H1 (cell line): ENCODE results near the gene ZDHHC11B. TPM values are rescaled to one million over a fixed set of nuclear protein-coding genes. Genes with fewer than 3 reads are reported as not detected.
A peak's percentile ranks its signal among the peaks of the same experiment; 100 is the strongest.
"Not testable (repeated sequence)": the region's sequence is repeated elsewhere in the genome, so short reads cannot be mapped to it uniquely, and the experiment has no call there.

Experiments
- CTCF ChIA-PET: fragments of 300-600 bp; sonication (Branson Sonifier 250); formaldehyde crosslinking; loops from one replicate; lab custom pipeline; 2021; ENCODE audit not compliant: partially characterized antibody; lab: Charles Lee
- POLR2A ChIA-PET: fragments of 300-600 bp; sonication (Branson Sonifier 250); formaldehyde crosslinking; loops from one replicate; lab custom pipeline; 2021; ENCODE audit warnings: inconsistent platforms; ENCODE audit not compliant: partially characterized antibody; lab: Charles Lee
- DNase-seq, 2 experiments: peaks; one replicate each; pipeline versions ENCODE4 v3.0.0 to v3.0.0-alpha.2; 2010 to 2022; ENCODE audit warnings: low spot score in 2 of 2, low read depth in 1 of 2, mixed read lengths in 1 of 2
- FAIRE-seq: peaks from 2 replicates; lab custom pipeline; 2011; peaks lifted over from hg19 to GRCh38; lab: Jason Lieb, UNC
- H2AFZ ChIP-seq: 2 replicates; pipeline ENCODE4 v1.8.1; 2012; ENCODE audit warnings: low read length, inconsistent platforms
- H2AK5ac ChIP-seq: 2 replicates; pipeline ENCODE4 v1.6.1; 2013; ENCODE audit warnings: low read depth, low read length
- H2BK120ac ChIP-seq: replicated peaks from 2 replicates; pipeline ENCODE3; 2013; ENCODE audit warnings: low read depth, low read length, inconsistent platforms
- H2BK12ac ChIP-seq: 2 replicates; pipeline ENCODE4 v1.6.1; 2013; ENCODE audit warnings: low read depth, low read length
- H2BK15ac ChIP-seq: 2 replicates; pipeline ENCODE4 v1.6.1; 2013; ENCODE audit warnings: low read length
- H2BK20ac ChIP-seq: 2 replicates; pipeline ENCODE4 v1.6.1; 2013; ENCODE audit warnings: low read length
- H2BK5ac ChIP-seq: 2 replicates; pipeline ENCODE4 v1.6.1; 2013; ENCODE audit warnings: low read depth, low read length
- H3K14ac ChIP-seq: 2 replicates; pipeline ENCODE4 v1.6.1; 2013; ENCODE audit warnings: inconsistent platforms; ENCODE audit not compliant: insufficient read length
- H3K18ac ChIP-seq: 2 replicates; pipeline ENCODE4 v1.6.1; 2013; ENCODE audit warnings: low read length; ENCODE audit errors: extremely low read depth
- H3K23ac ChIP-seq: 2 replicates; pipeline ENCODE4 v1.6.1; 2013; ENCODE audit warnings: inconsistent platforms; ENCODE audit not compliant: insufficient read length
- H3K23me2 ChIP-seq: 2 replicates; pipeline ENCODE4 v1.6.1; 2013; ENCODE audit warnings: low read depth, low read length
- H3K27ac ChIP-seq: 2 replicates; pipeline ENCODE4 v1.6.1; 2011; ENCODE audit warnings: low read depth, low read length, inconsistent platforms
- H3K27me3 ChIP-seq, 4 experiments: replicated peaks in 1 of 4; 1 replicate in 1 of 4; 2 replicates in 3 of 4; pipeline versions ENCODE4 v1.6.1 to v1.8.1; 2011 to 2013; ENCODE audit warnings: low read length in 3 of 4, mild to moderate bottlenecking in 3 of 4, inconsistent platforms in 2 of 4, mixed read lengths in 2 of 4, moderate library complexity in 1 of 4; ENCODE audit not compliant: control insufficient read depth in 3 of 4, insufficient read depth in 3 of 4; ENCODE audit errors: extremely low read depth in 1 of 4
- H3K36me3 ChIP-seq, 4 experiments: 2 replicates each; pipeline versions ENCODE4 v1.6.1 to v1.8.1; 2011 to 2013; ENCODE audit warnings: mild to moderate bottlenecking in 4 of 4, low read length in 3 of 4, moderate library complexity in 2 of 4, control low read depth in 1 of 4, inconsistent platforms in 1 of 4; ENCODE audit not compliant: insufficient read depth in 4 of 4, control insufficient read depth in 2 of 4
- H3K4ac ChIP-seq: replicated peaks from 2 replicates; pipeline ENCODE3; 2013; ENCODE audit warnings: low read length, low read depth, mixed read lengths, inconsistent platforms; ENCODE audit not compliant: insufficient read length
- H3K4me1 ChIP-seq, 4 experiments: replicated peaks in 1 of 4; 1 replicate in 1 of 4; 2 replicates in 3 of 4; pipeline versions ENCODE4 v1.6.1 to v1.8.1; 2011 to 2013; ENCODE audit warnings: low read length in 3 of 4, inconsistent platforms in 2 of 4, mixed read lengths in 1 of 4; ENCODE audit not compliant: insufficient read depth in 4 of 4, control insufficient read depth in 3 of 4
- H3K4me2 ChIP-seq, 2 experiments: 2 replicates each; pipeline versions ENCODE4 v1.6.1 to v1.8.1; 2011 to 2013; ENCODE audit warnings: low read depth in 2 of 2, low read length in 2 of 2, control low read depth in 1 of 2, inconsistent platforms in 1 of 2, mild to moderate bottlenecking in 1 of 2; ENCODE audit not compliant: insufficient read depth in 1 of 2
- H3K4me3 ChIP-seq, 4 experiments: fragments of 200-600, 300-600 bp in 1 of 4; sonication (generic), shearing (Covaris generic), sonication (Bioruptor Twin) in 1 of 4; 2 replicates each; pipeline versions ENCODE4 v1.5.1 to v1.8.1; 2011 to 2016; ENCODE audit warnings: low read length in 4 of 4, low read depth in 3 of 4, control low read depth in 2 of 4, inconsistent platforms in 2 of 4, mild to moderate bottlenecking in 2 of 4, mixed read lengths in 1 of 4, moderate library complexity in 1 of 4; ENCODE audit not compliant: insufficient read depth in 2 of 4; ENCODE audit errors: extremely low read depth in 1 of 4
- H3K56ac ChIP-seq: replicated peaks from 2 replicates; pipeline ENCODE3; 2013; ENCODE audit warnings: low read depth, mild to moderate bottlenecking, mixed read lengths, low read length, inconsistent platforms; ENCODE audit not compliant: insufficient read length
- H3K79me1 ChIP-seq: 2 replicates; pipeline ENCODE4 v1.6.1; 2013; ENCODE audit warnings: low read depth, low read length, control low read depth
- H3K79me2 ChIP-seq, 2 experiments: 2 replicates each; pipeline versions ENCODE4 v1.6.1 to v1.8.1; 2012 to 2013; ENCODE audit warnings: low read length in 2 of 2, mild to moderate bottlenecking in 2 of 2, inconsistent platforms in 1 of 2; ENCODE audit not compliant: insufficient read depth in 2 of 2, control insufficient read depth in 1 of 2
- H3K9ac ChIP-seq, 4 experiments: replicated peaks in 1 of 4; 1 replicate in 1 of 4; 2 replicates in 3 of 4; pipeline versions ENCODE4 v1.6.1 to v1.8.1; 2011 to 2013; ENCODE audit warnings: low read depth in 3 of 4, low read length in 3 of 4, control low read depth in 2 of 4, mild to moderate bottlenecking in 2 of 4, moderate library complexity in 2 of 4, inconsistent platforms in 1 of 4; ENCODE audit errors: extremely low read depth in 1 of 4
- H3K9me3 ChIP-seq, 2 experiments: 2 replicates each; pipeline versions ENCODE4 v1.6.1 to v1.8.1; 2012 to 2013; ENCODE audit warnings: mild to moderate bottlenecking in 2 of 2, moderate library complexity in 2 of 2, control low read depth in 1 of 2, inconsistent platforms in 1 of 2, low read depth in 1 of 2, low read length in 1 of 2, mixed read lengths in 1 of 2; ENCODE audit not compliant: insufficient read depth in 2 of 2
- H4K20me1 ChIP-seq, 2 experiments: replicated peaks in 1 of 2; 2 replicates each; pipeline versions ENCODE3 to v1.8.1; 2011 to 2013; ENCODE audit warnings: inconsistent platforms in 2 of 2, low read length in 2 of 2, mild to moderate bottlenecking in 1 of 2; ENCODE audit not compliant: insufficient read depth in 2 of 2, control insufficient read depth in 1 of 2
- H4K5ac ChIP-seq: 2 replicates; pipeline ENCODE4 v1.6.1; 2013; ENCODE audit warnings: low read length, low read depth, mixed read lengths, inconsistent platforms; ENCODE audit not compliant: insufficient read length
- H4K8ac ChIP-seq: 2 replicates; pipeline ENCODE4 v1.8.0; 2013; ENCODE audit warnings: mild to moderate bottlenecking, moderate library complexity, low read length, inconsistent platforms; ENCODE audit not compliant: insufficient read depth; ENCODE audit errors: extremely low read depth
- H4K91ac ChIP-seq: replicated peaks from 2 replicates; pipeline ENCODE3; 2013; ENCODE audit warnings: low read length, mixed read lengths, inconsistent platforms; ENCODE audit not compliant: insufficient read length
- RAD21 ChIP-seq, 2 experiments: IDR thresholded peaks in 1 of 2; conservative IDR thresholded peaks in 1 of 2; 2 replicates each; pipeline ENCODE4 v1.6.1; 2011; ENCODE audit warnings: low read depth in 2 of 2, low read length in 2 of 2, improper control_type of control experiment in 1 of 2, inconsistent platforms in 1 of 2, mild to moderate bottlenecking in 1 of 2, moderate library complexity in 1 of 2
- WGBS, 2 experiments: shearing (Covaris generic) in 1 of 2; methylation state at CpG; one replicate each; pipeline versions ENCODE4 v1.1.6 to v1.1.7; 2013 to 2015; ENCODE audit warnings: low lambda C conversion rate in 2 of 2, mixed read lengths in 2 of 2, inconsistent platforms in 1 of 2, low coverage in 1 of 2, missing lambda C conversion rate in 1 of 2; ENCODE audit not compliant: insufficient replicate concordance in 2 of 2, insufficient coverage in 1 of 2, insufficient read length in 1 of 2; ENCODE audit errors: extremely low coverage in 1 of 2, missing lambda C conversion rate in 1 of 2; 5-methylcytosine and 5-hydroxymethylcytosine counted together
- polyA plus RNA-seq, 7 experiments: library from polyadenylated mRNA; depleted of rRNA in 3 of 7; stranded (reverse) in 5 of 7; unstranded in 2 of 7; fragments of >200 nt in 5 of 7; fragments of 200-250 nt in 2 of 7; gene quantifications; 1 replicate in 5 of 7; 2 replicates in 1 of 7; 4 replicates in 1 of 7; pipeline versions ENCODE4 v1.2.1 to v1.2.3, GENCODE V29; 2011 to 2013; ENCODE audit warnings: missing spikeins in 2 of 7, mixed read lengths in 2 of 7
- total RNA-seq: library from RNA; stranded (reverse); fragmentation: NEBNext Ultra II Directional; extraction: Animal tissue kit (Norgen Biotek cat#: 25700); gene quantifications from 2 replicates; pipeline ENCODE4 v1.2.1, GENCODE V29; 2021

Gene ZDHHC11B
- total and polyA plus RNA-seq, 2 of the 8 experiments (the other 6 are each of a cell fraction or from before 2014, with no cell fraction given) = 0.29 to 2.5 TPM

GRCh38 chr5:734145-734544 is 50.4 kb downstream of the ZDHHC11B start:
- H3K56ac ChIP-seq, H3K23me2 ChIP-seq, H3K4me2 ChIP-seq: not testable (repeated sequence)
- TF ChIP-seq RAD21 (IDR thresholded peaks at IDR 0.05 in 1 of 2, conservative IDR thresholded peaks at IDR 0.05 in 1 of 2; ENCODE audit: low read depth in 2 of 2, low read length in 2 of 2) = peak in 1 of 2 experiments; percentile 10; a peak in 1 of 4 replicates
- TF ChIP-seq, all 59 proteins: peak for 1; not testable (repeated sequence) for 58
- H4K5ac ChIP-seq, H3K36me3 ChIP-seq, POLR2A ChIA-PET, H3K79me2 ChIP-seq, DNase-seq, H4K20me1 ChIP-seq, H2BK20ac ChIP-seq, H2BK5ac ChIP-seq, H4K91ac ChIP-seq, H3K27me3 ChIP-seq, H3K9me3 ChIP-seq, H3K14ac ChIP-seq, H2AFZ ChIP-seq, H2AK5ac ChIP-seq, H2BK120ac ChIP-seq, H3K23ac ChIP-seq, H3K4me1 ChIP-seq, H3K4me3 ChIP-seq, H4K8ac ChIP-seq, H2BK15ac ChIP-seq, H3K9ac ChIP-seq, H3K79me1 ChIP-seq, H3K18ac ChIP-seq, H3K4ac ChIP-seq, FAIRE-seq, H3K27ac ChIP-seq, H2BK12ac ChIP-seq: not testable (repeated sequence)
- CTCF ChIA-PET = interaction anchor here (0.6 to 1.2 kb wide), 2 partner anchors 63 to 91 kb away, joined by 3 to 5 read pairs; no protein-coding TSS in a partner anchor
- WGBS, 2 experiments = no CpG with 5 or more reads among the region's 1 CpG
